DND-41 (cell line): ENCODE results near the gene RPA1.

Source experiments
- EZH2 ChIP-seq: IDR thresholded peaks from 3 replicates; pipeline ENCODE4 v1.6.1; 2012; ENCODE audit warnings: borderline replicate concordance, low read depth, mild to moderate bottlenecking, moderate library complexity, low read length, inconsistent platforms; ENCODE audit not compliant: severe bottlenecking
- TF ChIP-seq, protein P1 (sequence below): IDR thresholded peaks from 2 replicates; pipeline ENCODE4 v1.5.1; 2012; ENCODE audit warnings: borderline replicate concordance, low read length, moderate library complexity, mild to moderate bottlenecking; ENCODE audit not compliant: poor library complexity, severe bottlenecking; ENCODE audit errors: extremely low read depth

DNA sequence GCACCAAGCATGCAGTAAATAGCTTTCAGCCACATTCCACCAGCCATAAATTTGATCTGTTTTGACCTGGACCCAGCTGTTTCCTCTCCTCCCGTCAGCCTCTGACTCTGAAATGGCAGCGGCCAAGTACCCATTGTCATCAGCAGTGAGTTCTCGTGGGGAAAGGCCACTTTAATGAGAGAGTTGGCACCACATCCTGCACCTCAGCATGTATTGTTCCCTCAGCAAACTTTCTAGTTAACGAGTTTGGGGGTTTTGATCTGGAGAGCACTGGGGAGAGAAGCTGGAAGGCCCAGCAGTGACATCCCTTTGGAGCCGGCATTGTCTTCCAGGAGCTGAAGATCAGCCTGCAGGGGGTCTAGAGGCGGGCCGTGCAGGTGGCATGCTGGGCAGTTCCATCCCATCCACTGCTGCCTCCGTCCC, 84.9 kb downstream of the RPA1 start:
- TF ChIP-seq, protein P1, sequence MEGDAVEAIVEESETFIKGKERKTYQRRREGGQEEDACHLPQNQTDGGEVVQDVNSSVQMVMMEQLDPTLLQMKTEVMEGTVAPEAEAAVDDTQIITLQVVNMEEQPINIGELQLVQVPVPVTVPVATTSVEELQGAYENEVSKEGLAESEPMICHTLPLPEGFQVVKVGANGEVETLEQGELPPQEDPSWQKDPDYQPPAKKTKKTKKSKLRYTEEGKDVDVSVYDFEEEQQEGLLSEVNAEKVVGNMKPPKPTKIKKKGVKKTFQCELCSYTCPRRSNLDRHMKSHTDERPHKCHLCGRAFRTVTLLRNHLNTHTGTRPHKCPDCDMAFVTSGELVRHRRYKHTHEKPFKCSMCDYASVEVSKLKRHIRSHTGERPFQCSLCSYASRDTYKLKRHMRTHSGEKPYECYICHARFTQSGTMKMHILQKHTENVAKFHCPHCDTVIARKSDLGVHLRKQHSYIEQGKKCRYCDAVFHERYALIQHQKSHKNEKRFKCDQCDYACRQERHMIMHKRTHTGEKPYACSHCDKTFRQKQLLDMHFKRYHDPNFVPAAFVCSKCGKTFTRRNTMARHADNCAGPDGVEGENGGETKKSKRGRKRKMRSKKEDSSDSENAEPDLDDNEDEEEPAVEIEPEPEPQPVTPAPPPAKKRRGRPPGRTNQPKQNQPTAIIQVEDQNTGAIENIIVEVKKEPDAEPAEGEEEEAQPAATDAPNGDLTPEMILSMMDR: no peak
- no peak for TF ChIP-seq EZH2
